GM21737 (cell line): ENCODE results near the gene CKM.
"Not testable (repeated sequence)": the region's sequence is repeated elsewhere in the genome, so short reads cannot be mapped to it uniquely, and the experiment has no call there.

ENCODE experiments used
- ATAC-seq: cut with Tn5 transposase; IDR thresholded peaks from one replicate; pipeline ENCODE4 v1.9.1; 2021; ENCODE audit warnings: mild to moderate bottlenecking, moderate library complexity; ENCODE audit not compliant: unreplicated experiment

The CKM gene

DNA sequence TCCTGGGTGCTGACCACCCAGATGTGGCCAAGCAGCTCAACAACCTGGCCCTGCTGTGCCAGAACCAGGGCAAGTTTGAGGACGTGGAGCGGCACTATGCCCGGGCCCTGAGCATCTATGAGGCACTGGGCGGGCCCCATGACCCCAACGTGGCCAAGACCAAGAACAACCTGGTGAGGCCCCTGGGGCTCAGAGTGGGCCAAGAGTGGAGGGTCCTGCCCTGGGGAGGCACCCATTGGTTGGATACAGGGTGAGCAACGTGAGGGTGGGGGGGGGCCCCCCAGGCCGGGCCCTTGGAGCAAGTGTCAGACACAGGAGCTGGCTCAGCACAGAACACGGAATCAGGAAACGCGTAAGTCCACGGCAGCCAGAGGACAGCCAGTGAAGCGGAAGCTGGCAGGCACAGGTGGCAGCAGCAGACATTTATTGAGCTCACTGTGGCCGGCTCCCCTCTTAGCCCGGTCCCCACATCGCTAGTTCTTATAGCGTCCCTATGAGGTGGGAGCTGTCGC, 26.8 kb upstream of the CKM start:
- ATAC-seq, result no peak

DNA sequence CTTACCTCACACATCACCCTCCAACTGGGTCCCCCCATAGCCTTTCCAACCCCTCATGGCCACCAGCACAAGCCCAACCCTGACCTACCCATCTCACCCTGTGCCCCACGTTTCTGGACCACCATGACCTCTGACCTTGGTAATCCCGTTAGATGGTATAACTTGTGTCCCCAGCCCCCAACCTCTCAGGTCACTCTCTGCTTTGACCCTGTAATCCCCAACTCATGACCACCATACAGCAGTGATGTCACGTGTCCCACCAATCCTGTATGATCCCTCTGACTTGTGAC, 26.4 kb upstream of the CKM start:
- ATAC-seq, result no peak

DNA sequence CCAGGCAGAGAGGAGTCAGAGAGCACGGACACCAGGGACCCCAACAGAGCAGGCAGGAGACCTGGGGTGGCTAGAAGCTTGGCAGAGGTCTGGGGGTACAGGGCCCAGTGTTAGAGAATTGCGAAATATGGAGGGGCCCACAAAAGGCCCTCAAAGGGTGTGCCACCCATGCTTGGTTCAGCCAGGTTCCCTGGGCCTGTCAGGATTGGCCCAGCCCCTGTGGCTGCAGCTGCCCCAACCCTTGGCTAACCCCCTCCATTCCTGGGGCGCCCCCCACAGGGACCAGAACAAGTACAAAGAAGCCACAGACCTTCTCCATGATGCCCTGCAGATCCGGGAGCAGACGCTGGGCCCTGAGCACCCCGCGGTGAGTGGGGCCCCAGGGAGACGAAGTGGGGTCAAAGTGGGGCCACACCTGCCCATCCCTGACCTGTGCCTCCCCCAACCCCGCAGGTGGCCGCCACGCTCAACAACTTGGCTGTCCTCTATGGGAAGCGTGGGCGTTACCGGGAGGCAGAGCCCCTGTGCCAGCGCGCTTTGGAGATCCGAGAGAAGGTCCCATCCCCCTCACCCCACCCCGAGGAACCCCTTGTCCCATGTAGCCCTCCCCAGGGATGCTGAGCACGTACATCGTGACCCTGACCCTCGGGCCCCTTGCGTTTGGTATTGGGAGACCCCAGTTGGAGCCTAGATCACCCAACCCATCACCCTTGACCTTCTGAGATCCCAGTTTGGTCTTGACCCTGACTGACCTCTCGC, 25.9 kb upstream of the CKM start:
- ATAC-seq, result no peak

- no peak for ATAC-seq
Observed at GRCh38 chr19:45347570-45348366, 25.1 kb upstream of the CKM start.

DNA sequence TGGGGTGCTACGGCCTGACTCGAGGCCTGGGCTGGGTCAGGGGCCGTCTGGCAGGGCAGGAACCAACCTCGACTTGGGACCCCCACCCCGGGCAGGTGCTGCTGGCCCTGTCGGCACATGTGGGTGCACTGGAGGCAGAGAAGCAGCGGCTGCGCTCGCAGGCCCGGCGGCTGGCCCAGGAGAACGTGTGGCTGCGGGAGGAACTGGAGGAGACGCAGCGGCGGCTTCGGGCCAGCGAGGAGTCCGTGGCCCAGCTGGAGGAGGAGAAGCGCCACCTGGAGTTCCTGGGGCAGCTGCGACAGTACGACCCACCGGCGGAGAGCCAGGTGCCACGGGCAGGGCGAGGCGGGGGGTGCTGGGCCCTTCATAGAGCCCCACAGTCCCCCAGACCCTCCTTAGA, 23.8 kb upstream of the CKM start:
- no peak for ATAC-seq

DNA sequence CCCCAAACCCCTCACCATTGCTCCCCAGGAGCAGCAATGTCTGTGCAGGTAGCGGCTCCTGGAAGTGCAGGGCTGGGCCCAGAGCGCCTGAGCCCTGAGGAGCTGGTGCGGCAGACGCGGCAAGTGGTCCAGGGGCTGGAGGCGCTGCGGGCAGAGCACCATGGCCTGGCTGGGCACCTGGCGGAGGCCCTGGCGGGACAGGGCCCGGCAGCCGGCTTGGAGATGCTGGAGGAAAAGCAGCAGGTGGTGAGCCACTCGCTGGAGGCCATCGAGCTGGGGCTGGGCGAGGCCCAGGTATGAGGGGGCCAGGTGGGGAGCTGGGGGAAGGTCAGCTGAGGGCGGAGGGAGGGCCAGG, 22.8 kb upstream of the CKM start:
- ATAC-seq, result no peak

DNA sequence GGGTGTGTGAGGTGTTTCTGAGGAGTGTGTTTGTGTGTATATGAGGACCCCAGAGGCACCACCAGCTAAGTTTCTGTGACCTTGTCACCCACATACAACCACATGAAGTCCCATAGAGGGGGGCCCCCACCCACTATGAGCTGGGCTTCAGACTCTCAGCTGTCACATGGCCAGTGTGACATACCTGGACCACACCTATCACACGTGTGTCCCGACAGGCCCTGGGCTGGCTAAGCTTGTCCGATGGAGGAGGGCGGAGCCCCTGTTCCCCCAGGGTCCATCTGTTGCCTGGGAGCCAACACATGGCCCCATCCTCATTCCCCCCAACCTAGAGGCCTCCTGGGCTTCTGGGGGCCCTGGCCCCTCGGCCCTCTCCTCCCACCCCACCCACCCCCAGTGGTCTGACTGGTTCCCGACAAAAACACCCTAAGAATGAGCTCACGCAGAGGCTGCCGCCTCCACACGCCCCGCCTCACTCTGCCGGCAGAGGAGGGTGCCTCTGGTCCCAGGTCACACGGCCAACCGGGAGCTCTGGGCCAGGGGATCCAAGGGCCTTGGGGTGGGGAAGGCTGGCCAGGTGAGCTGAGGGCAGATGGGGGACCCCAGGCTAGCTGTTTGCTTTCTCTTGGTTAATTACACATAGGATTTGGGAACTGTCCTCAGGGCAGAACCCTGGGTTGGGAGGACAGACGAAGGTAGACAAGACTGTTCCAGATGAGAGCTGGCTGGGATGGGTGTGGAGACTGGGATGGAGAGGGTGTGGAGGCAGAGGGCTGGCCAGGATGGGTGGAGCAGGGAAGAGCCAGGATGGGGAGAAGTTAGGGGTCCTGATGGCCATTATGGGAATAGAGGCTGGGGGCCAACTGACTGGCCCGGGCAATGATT, 22.2 kb upstream of the CKM start:
- no peak for ATAC-seq

DNA sequence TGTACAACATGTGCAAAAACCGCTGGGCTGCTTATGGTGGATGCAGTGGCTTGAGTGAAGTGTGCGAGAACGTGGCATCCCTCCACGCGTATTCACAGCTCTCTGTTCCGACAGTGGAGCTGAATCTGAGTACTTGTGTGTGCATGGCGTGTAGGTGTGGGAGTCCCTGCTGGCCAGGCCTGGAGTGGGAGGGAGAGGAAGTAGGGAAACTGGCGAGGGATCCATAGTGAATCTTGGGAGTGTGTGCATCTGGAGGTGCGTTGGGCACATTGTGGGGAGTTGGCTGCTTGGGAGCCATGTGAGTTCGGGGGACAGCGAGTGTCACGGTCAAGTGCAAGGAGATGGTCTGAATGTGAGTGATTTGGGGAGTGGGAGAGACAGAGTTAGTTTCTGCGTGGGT, 20.2 kb upstream of the CKM start:
- ATAC-seq, result no peak

DNA sequence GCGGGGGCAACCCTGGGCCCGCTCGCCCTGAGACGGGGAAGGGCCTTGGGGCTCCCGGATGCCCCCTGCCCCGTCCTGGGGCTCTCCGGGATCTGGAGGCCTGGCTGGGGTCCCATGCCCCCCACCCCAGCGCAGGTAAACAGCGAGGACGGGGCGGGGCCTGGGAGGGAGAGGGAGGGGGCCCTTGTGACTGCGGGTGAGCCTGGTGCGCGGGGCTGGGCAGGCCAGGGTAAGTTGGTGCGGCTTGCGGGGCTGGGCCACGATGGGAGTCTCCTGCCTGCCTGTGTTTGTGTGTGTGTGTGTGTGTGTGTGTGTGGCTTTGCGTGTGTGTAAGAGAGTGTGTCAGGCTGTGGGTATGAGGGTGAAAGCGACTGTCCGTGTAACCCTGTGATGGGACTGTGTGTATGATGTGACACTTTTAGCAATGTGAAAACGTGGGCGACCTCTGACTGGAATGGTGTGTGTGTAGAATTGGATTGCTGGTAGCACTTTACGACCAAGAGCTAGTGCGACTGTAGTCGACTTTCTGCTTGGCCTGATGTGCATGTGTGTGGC, 18.3 kb upstream of the CKM start:
- ATAC-seq, result no peak

- ATAC-seq, result no peak
Observed at GRCh38 chr19:45340232-45340898, 17.7 kb upstream of the CKM start, which contains the start of gene KLC3. KLC3 (plus strand) TSS chr19:45340750; CDS start chr19:45345542, 4,792 bp downstream.

GRCh38 chr19:45339629-45340028, 17.0 kb upstream of the CKM start:
- no peak for ATAC-seq

GRCh38 chr19:45336696-45337251, 14.1 kb upstream of the CKM start:
- no peak for ATAC-seq

DNA sequence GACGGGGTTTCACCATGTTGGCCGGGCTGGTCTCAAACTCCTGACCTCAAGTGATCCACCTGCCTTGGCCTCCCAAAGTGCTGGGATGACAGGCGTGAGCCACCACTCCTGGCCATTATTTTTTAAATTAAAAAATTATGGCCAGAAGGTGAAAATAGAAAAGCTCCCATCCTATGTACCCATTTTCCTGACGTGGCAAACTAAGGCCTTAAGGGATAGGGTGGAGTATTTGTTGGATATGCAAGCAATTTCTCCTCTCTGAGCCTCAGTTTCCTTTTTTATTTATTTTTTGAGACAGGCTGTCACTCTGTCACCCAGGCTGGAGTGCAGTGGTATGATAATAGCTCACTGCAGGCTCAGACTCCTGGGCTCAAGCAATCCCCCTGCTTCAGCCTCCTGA, 12.2 kb upstream of the CKM start:
- not testable (repeated sequence) for ATAC-seq

DNA sequence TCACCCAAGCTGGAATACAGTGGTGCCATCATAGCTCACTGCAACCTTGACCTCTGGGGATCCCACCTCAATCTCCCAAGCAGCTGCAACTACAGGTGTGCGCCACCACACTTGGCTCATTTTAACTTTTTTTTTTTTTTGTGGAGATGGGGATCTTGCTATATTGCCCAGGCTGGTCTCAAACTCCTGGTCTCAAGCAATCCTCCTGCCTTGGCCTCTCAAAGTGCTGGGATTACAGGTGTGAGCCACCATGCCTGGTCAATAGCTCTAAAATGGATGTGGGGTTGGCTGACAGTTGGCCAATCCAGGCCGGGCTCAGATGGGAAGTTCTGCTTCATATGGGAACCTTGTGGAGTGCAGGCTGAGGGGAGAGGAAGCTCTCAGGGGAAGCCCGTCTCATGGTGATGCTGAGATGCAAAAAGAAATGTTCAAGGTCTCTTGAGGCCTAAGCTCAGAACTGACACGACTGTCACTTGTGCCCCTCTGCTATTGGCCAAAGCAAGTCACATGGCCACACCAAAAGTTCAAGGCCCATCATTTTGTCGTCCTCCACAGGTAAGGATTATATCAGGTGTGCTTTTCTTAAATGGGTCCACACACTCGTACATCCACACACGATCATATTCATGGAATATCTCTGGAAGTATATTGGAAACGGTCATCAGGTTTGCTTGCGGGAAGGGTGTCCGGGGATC, 11.1 kb upstream of the CKM start:
- no peak for ATAC-seq

GRCh38 chr19:45331411-45331810, 8.7 kb upstream of the CKM start:
- ATAC-seq, result no peak

- no peak for ATAC-seq
Observed at GRCh38 chr19:45327404-45328143, 4.9 kb upstream of the CKM start.

DNA sequence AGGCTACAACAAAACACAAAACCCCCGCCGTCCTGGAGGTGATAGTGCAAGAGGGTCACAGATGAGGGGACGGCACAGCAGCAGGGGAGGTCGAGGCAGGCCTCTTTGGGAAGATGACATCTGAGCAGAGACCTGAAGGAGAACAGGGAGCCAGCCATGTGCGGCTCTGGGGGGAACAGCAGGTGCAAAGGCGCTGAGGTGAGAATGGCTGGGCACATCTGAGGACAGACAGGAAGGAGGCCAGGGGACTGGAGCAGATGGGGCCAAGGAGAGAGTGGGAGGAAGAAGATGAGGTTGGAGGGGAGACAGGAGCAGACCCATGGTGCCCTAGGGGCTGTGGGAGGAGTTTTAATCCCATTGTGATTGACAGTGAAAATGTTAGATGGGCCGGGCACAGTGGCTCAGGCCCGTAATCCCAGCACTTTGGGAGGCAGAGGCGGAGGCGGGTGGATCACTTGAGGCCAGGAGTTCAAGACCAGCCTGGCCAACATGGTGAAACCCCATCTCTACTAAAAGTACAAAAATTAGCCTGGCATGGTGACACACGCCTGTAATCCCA, 1.8 kb upstream of the CKM start:
- no peak for ATAC-seq

DNA sequence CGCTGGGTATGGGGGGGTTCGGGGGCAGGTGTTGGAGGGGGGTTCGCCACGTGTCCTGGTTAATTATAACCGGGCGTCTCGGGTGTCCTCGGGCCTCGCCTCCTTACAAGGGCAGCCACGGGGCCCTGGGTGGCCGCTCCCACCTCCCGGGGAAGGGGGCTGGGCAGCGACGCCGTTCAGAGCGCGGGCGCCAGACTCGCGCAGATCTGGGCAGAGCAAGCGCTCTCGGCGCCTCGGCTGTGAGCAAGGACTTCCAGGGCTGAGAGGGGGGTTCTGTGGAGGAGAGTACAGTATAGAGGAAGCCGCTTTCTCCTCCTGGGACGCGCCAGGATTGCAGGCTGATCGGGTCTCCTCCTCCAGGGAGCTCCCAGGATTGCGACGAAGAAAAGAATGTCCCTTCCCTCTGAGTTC, 1.0 kb upstream of the CKM start:
- ATAC-seq, result no peak

DNA sequence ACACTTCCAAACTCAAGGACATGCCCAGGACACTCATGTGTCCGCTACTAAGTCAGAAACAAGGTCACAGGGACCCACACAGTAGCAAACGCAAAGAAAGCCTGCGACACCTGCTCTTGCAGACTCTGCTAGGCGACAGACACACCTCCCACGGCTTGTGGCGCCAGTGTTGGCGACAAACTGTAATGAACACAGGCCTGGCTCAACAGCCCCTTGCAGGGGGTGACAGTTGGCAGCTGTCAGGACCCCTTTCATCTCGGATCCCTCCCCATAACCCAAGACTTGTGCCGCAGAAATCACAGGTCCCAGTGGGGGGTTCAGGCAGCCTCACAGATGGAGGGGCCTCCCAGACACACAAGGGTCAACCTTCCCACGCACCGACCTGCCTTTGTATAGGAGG, 364 bp downstream of the CKM start:
- ATAC-seq, result no peak
